ENCODE data around the gene TRNAU1AP.
"Not testable (repeated sequence)": the region's sequence is repeated elsewhere in the genome, so short reads cannot be mapped to it uniquely, and the experiment has no call there.

TRNAU1AP gene

GRCh38 chr1:28578696-28579218, 25.9 kb downstream of the TRNAU1AP start:
- no peak for DNase-seq

- DNase-seq, result no peak
Observed at GRCh38 chr1:28579401-28579800, 26.5 kb downstream of the TRNAU1AP start.

- DNase-seq, result peak; percentile 48 to 64
Observed at GRCh38 chr1:28580722-28581530, 28.0 kb downstream of the TRNAU1AP start.

GRCh38 chr1:28581531-28582247, 28.8 kb downstream of the TRNAU1AP start:
- DNase-seq, result peak; percentile 93 to 95

GRCh38 chr1:28582248-28582615, 29.3 kb downstream of the TRNAU1AP start:
- no peak for DNase-seq

- DNase-seq, result not testable (repeated sequence)
Observed at GRCh38 chr1:28586585-28587391, 33.9 kb downstream of the TRNAU1AP start.

GRCh38 chr1:28591708-28592320, 38.9 kb downstream of the TRNAU1AP start, which contains the start of gene RAB42:
RAB42 (plus strand) TSS chr1:28592265; CDS start chr1:28592512, 247 bp downstream.
- DNase-seq, result peak; percentile 26 to 32

- peak in 1 of 2 donors; percentile 21 for DNase-seq
Observed at GRCh38 chr1:28592321-28593071, 39.6 kb downstream of the TRNAU1AP start.

GRCh38 chr1:28593988-28594356, 41.1 kb downstream of the TRNAU1AP start:
- DNase-seq, result not testable (repeated sequence)

GRCh38 chr1:28594686-28595411, 42.0 kb downstream of the TRNAU1AP start:
- DNase-seq, result not testable (repeated sequence)

- DNase-seq, result no peak
Observed at GRCh38 chr1:28595412-28596191, 42.7 kb downstream of the TRNAU1AP start.

- not testable (repeated sequence) for DNase-seq
Observed at GRCh38 chr1:28596276-28596675, 43.4 kb downstream of the TRNAU1AP start.

- DNase-seq, result no peak
Observed at GRCh38 chr1:28601696-28602095, 48.8 kb downstream of the TRNAU1AP start.

GRCh38 chr1:28602536-28603439, 49.9 kb downstream of the TRNAU1AP start:
- DNase-seq, result peak; percentile 28 to 32

- no peak for DNase-seq
Observed at GRCh38 chr1:28604411-28604810, 51.5 kb downstream of the TRNAU1AP start.

GRCh38 chr1:28604962-28605361, 52.1 kb downstream of the TRNAU1AP start:
- no peak for DNase-seq

- DNase-seq, result no peak
Observed at GRCh38 chr1:28606771-28607170, 53.9 kb downstream of the TRNAU1AP start.

- DNase-seq, result no peak
Observed at GRCh38 chr1:28613175-28613574, 60.3 kb downstream of the TRNAU1AP start.

Measured in stimulated activated CD4-positive, alpha-beta T cell treated with anti-CD3 and anti-CD28 coated beads, Interleukin-2, amount 100 ng/mL, for 24 hours (primary cell).